HK-2 (cell line): ENCODE results near the gene POLR2L.

Experiments used
- DNase-seq: peaks from one replicate; pipeline ENCODE4 v3.0.0-alpha.2; 2018; ENCODE audit not compliant: unreplicated experiment

POLR2L gene

GRCh38 chr11:811446-812245 is 30.7 kb downstream of the POLR2L start:
- DNase-seq = no peak

GRCh38 chr11:810040-810567 is 32.2 kb downstream of the POLR2L start:
- DNase-seq = no peak

GRCh38 chr11:809287-810039 is 32.9 kb downstream of the POLR2L start, which contains the start of gene RPLP2:
Gene RPLP2, plus strand, starts transcription at chr11:809967. Its CDS starts 268 bp downstream, at chr11:810235.
- DNase-seq = peak; percentile 90

GRCh38 chr11:808427-809286 is 33.7 kb downstream of the POLR2L start:
- DNase-seq = no peak

GRCh38 chr11:804599-804964 is 37.7 kb downstream of the POLR2L start:
- no peak for DNase-seq

- no peak for DNase-seq
Observed at GRCh38 chr11:803770-804598, 38.3 kb downstream of the POLR2L start.

- no peak for DNase-seq
Observed at GRCh38 chr11:803467-803742, 38.9 kb downstream of the POLR2L start.

GRCh38 chr11:802693-803466 is 39.4 kb downstream of the POLR2L start:
- DNase-seq = no peak

- no peak for DNase-seq
Observed at GRCh38 chr11:802018-802617, 40.2 kb downstream of the POLR2L start.

GRCh38 chr11:801097-801780 is 41.1 kb downstream of the POLR2L start:
- DNase-seq = no peak

- DNase-seq = no peak
Observed at GRCh38 chr11:800473-800872, 41.9 kb downstream of the POLR2L start.

GRCh38 chr11:799641-800316 is 42.5 kb downstream of the POLR2L start:
- DNase-seq = no peak

- peak; percentile 67 for DNase-seq
Observed at GRCh38 chr11:798093-798713, 44.1 kb downstream of the POLR2L start, which contains the start of gene SLC25A22. Gene SLC25A22, minus strand, starts transcription at chr11:798281. Its CDS starts 3,275 bp downstream, at chr11:795006.

- DNase-seq = peak; percentile 70
Observed at GRCh38 chr11:797296-798092, 44.8 kb downstream of the POLR2L start.

- DNase-seq = no peak
Observed at GRCh38 chr11:796565-797295, 45.6 kb downstream of the POLR2L start.

- DNase-seq = peak; percentile 90
Observed at GRCh38 chr11:795634-796564, 46.4 kb downstream of the POLR2L start.
